ENCODE results near the gene CLIC3.
"Not testable (repeated sequence)": the region's sequence is repeated elsewhere in the genome, so short reads cannot be mapped to it uniquely, and the experiment has no call there.

Gene CLIC3

DNA sequence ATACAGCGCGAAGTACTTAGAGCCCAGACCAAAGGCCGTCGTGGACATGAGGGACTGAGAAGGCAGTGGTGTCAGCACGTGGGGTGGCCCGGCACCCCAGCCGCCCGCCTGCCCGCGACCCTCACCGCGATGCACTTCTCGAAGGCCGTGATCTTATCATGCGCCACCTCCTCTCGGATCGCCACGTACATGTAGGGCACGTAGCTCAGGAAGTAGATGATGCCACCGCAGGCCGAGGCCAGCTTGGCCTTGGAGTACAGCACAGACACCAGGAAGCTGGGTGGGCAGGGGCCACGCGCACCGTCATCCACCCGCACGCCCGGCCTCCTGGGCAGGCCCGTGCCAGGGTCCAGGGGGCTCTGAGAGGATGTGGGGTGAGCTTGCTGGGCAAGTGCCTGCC lies 20.7 kb upstream of the CLIC3 start:
- no peak for DNase-seq (ENCODE audit: low read depth in 2 of 2)

DNA sequence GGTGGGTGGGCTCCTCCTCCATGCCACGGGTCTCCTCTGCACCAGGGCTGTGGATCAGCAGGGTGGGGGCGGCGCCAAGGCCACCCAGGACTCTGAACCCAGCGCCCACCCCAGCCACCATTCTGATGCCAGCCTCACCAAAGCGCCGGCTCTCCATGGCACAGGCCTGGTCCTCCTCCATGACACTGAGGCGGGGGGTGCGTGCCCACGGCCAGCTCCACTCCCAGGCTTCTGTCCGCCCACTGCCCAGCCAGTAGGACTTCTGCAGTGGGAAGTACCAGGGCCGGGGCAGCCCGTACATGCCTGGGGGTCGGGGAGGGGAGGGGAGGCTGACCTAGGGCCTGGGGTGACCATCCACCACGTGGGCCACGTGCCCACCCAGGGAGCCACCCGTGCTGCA lies 20.1 kb upstream of the CLIC3 start:
- no peak for DNase-seq (ENCODE audit: low read depth in 2 of 2)

DNA sequence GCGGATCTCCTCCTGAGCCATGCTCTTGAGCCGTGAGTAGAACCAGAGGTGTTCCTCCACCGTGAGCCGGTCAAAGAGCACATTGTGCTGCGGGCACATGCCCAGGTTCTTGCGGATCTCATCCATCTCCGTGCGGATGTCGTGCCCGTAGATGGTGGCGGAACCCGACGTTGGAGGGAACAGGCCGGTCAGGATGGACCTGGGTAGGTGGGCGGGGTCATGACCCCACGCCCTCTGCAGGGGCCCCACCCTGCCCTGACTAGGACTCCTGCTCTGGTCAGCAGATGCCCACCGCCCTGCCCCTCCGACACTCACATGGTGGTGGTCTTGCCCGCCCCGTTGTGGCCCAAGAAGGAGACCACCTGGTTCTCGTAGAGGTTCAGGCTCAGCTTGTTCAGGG lies 19.6 kb upstream of the CLIC3 start:
- no peak for DNase-seq (ENCODE audit: low read depth in 2 of 2)

DNA sequence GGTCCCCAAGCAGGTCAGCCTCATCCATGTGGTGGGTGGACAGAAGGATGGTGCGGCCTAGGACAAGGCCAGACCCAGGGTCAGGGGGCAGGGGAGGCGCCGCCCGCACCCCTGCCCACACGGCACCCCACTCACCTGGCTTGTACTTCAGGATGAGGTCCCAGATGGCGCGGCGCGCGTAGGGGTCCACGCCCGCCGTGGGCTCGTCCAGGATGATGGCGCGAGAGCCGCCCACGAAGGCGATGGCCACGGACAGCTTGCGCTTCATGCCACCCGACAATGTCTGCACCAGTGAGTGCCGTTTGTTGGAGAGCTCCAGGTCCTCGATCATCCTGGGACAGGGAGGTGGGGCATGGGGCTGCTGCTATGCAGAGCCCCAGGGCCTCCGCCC lies 19.2 kb upstream of the CLIC3 start:
- DNase-seq (ENCODE audit: low read depth in 2 of 2), result no peak

DNA sequence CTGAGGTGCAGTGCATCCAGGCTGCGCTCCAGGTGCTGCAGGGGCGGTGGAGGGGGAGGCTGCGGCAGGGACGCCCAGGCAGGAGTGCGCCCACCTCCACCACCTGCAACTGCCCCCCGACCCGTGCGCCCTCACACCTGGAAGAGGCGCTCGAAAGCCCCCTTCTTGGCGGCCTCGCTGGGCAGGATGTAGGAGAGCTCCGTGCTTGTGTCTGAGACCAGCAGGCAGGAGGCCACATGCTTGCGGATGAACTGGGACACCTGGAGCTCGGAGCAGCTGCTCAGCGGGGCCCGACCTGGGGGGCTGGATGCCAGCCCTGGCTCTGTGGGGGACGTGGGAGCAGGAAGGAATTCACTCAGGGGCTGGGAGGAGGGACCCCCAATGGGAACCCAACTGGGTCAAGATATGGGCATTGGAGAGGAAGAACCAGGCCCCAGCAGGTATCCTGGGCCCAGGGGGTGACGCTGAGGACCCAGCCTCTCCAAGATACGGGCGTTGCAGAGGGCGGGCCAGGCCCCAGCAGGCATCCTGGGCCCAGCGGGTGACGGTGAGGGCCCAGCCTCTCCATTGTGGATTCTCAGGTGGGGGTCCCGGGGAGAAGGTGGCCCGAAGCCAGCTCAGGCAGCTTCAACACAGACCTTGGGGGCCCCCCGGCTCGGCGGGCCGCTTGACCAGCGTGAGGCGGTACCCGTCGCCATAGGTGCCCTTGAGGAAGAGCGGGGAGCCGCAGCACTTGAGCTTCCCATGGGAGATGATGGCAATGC lies 18.6 kb upstream of the CLIC3 start:
- DNase-seq (ENCODE audit: low read depth in 2 of 2), result no peak

DNA sequence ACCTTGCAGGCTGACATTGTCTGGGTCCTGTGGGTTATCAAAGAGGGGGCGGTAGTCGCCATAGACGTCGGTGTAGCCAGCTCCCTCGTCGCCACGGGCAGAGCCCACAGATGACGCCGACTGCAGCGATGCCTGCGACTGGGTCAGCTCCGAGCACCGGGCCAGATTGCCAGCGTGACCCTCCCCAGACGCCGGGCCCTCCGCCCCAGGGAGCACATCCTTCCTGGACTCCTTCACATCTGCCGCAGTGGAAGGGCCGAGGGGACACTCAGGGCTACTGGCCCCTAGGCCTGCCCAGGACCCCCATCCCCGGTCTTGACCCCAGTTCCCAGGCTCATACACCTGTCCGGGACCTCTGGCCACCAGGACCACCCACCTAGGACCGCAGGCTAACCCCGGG lies 17.8 kb upstream of the CLIC3 start:
- no peak for DNase-seq (ENCODE audit: low read depth in 2 of 2)

DNA sequence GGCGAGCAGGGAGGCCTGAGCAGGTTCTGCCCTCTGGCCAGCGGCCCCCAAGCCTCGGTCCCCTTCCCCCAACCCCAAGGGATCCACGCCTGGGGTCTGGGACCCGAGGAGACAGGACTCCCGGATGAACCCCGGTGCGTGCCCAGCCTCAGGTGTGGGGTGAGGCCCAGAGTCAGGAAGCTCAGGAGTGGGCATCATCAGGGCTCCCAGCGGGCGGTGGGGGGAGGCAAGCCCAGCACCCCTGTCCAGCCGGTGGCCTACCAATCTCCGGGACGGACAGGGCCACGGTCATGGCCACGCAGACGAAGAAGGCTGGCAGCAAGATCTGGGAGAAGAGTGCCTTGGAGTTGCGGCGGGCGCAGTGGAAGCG lies 17.2 kb upstream of the CLIC3 start:
- DNase-seq (ENCODE audit: low read depth in 2 of 2), result no peak

DNA sequence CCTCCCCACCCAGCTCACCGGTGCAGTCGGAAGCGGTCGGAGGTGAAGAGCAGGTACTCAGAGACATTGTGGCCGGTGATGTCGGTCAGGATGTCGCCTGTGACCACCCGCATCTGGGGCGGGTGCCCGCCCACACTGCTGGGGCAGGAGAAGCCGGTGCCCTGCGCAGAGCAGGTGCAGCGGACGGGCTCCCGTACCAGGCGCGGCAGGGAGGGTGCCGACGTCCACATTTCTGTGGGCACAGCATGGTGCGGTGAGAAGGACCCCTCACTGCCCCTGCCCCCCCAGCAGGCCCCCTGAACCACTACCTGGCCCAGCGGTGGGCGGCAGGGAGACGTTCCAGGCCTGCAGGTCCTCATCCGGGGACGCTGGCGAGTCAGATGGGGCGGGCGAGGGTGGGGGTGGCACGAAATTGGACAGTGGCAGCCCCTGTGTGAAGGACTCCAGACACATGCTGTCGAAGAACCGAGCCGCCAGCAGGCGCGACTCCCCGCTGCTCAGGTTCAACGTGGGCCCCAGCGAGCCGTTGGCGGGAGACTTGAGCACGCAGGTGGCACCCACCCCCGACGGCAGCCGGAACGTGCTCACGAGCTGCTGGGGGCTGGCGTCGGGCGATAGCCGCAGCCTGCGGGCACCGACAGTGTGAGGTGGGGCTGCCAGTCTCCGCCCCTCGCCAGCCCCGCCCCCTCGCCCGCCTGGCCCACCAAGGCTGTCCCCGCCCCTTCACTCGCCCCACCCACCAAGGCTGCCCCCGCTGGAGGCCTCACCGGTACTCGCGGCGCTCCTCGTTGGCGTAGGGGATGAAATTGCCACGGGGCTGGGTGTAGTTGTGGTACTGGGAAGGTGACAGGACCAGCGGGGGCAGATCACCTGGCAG lies 16.6 kb upstream of the CLIC3 start:
- DNase-seq (ENCODE audit: low read depth in 2 of 2), result no peak

DNA sequence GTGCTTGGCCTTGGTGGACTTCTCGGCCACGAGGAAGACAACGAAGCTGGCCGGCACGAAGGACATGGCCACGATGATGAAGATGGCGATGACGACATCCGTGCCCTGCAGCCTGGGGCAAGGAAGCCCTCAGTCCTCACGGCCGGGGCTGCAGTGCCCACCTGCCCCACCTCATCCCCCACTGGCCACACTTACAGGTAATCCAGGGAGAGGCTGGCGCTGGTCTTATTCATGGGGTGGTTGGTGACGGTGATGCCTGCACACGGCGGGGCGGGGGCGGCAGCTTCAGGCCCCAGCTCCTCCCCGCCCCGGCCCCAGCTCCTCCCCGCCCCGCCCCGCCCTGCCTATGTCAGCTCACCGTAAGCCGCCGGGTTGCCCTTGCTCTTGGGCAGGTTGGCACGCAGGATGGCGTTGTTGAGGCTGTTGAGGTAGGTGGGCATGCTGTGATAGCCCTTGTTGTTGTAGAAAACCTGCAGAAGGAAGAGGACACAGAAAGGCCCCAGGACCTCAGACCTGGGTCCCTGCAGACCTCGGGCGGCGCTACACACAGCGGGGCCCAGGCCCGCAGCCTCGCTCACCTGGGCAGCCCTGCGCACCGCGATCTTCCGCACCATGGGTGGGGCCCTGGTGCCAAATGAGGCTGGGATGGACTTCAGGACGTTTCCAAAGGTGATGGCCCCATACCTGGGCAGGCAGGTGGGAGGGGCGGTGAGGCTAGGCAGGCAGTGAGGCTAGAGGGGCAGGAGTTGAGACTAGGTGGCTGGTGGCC lies 15.7 kb upstream of the CLIC3 start:
- DNase-seq (ENCODE audit: low read depth in 2 of 2), result no peak

DNA sequence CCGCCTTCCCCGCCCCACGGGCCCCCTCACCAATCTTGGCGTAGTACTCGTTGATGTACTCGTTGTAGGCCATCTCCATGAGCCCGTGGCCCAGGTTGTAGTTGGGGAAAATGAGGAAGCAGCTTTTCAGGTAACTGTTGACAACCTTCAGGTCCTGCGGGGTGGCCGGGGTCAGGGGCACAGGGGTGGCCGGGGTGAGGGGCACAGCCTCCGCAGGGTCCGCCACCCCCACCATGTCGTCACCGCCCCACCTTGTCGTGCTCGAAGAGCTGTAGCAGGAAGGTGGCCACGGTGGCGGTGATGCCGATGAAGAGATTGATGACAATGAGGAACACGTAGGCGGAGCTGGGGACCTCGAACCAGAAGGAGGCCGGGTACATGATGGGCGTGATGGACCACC lies 14.8 kb upstream of the CLIC3 start:
- DNase-seq (ENCODE audit: low read depth in 2 of 2), result no peak

DNA sequence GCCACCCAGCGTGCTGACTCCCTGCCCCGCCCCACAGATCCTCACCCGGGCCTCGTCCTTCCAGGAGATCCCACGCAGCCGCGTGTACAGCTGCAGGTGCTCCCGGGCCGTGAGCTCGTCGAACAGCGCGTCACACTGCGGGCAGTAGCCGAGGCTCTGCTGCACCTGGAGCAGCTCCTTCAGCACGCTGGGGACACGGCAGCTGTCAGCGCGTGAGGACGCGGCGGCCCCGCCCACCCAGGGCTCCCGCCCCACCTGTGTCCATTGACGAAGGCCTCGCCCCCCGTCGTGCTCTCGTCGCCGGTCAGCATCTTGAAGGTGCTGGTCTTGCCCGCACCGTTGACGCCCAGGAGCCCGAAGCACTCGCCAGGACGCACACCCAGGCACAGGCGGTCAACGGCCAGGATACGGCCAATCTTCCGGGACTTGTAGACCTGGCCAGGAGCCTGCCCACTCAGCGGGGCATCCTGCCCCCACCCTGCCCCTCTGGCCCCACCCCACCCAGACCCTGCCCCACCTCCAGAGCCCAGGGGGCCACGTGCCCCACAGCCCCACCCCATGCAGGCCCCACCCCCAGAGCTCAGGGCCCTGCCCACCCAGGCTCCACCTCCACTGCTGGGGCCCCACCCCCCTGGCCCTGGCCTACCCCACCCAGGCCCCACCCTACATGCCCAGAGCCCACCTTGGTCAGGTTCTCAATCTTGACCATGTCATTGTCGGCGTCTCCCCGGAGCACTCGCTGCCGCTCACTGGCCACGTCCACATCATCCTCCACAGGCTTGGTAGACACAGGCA lies 13.8 kb upstream of the CLIC3 start:
- DNase-seq (ENCODE audit: low read depth in 2 of 2), result no peak

DNA sequence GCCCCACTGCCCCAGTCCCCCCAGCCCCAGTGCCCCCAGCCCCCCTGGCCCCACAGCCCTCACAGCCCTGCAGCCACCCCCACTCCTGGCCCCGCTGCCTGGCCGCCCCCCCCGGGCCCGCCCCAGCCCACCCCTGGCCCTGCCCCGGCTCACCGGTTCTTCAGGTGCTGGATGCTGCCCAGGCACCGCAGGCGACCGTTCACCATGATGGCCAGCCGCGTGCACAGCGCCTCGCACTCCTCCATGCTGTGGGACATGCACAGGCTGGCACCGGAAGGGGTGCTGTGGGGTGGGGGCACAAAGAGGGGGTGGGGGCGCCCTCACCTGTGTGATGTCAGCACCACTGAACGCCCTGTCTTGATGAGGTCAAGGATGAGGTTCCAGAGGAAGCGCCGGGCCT lies 12.8 kb upstream of the CLIC3 start:
- no peak for DNase-seq (ENCODE audit: low read depth in 2 of 2)

DNA sequence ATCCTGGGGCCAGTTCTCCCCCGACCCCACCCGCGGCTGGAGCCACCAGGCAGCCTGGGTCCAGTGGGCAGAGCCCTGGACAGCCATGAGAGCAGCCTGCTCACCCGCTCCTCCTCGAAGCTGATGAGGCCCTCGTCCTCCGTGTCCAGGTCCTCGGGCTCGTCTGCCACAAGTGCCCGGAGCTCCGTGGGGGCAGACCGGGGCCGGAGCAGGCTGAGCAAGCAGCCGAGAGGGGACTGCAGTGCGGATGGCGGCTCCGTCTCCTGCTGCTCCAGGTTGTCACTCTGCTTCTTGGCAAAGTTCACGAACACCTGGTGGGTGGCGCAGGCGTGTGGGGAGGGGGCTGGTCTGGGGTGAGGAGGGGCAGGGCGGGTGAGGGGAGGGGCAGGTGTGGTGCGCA lies 11.9 kb upstream of the CLIC3 start:
- no peak for DNase-seq (ENCODE audit: low read depth in 2 of 2)

DNA sequence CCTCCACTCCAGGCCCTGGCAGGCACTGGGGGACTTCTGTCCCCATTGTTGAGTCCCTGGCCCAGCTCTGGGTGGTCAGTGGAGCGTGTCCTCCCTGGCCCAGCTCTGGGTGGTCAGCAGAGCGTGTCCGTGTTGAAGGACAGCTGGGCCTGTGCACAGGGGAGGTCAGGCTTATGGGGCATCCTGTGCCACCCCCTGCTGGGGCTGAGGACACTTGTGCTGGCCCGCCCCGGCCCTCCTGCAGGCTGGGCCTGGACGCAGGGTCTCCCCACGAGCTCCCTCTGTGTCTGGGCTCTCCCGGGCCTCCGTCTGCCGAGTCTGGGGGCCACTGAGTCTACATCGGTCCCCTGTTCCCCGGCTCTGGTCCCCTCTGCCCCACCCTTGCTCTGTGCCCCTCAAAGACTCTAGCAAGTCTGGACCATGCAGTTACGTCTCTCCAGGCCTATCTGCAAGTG lies 11.5 kb upstream of the CLIC3 start:
- DNase-seq (ENCODE audit: low read depth in 2 of 2), result no peak

DNA sequence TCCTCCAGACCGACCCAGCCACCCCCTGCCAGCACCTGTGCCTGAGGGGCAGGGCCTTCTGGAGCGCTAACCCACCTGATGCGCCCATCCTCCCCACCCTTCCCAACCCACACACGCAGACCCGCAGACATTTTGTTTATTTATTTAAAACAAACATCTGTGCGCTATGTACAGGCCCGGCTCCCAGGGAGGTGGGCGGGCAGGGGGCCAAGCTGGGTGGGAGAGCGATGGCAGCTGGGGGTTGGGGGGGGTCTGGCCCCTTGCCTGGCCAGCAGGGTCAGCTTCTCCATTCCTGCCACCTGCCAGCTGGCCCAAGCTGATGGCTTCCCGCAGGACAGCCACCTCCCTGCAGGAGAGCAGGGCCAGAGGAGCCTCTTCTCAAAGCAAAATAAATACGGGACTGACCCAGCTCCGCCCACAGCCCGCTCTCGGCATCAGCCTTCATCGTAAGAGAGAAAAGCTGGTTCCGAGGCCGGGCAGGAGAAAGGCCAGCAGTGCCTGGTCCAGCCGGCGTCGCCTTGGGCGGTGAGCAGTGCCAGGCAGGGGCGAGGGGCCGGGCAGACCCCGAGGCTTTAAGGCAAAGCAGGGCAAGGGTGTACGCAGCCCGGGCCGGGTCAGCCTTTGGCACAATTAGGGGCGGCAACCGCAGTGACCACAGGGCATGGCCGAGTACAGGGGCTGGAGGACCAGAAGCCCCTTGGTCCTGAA lies 10.9 kb upstream of the CLIC3 start:
- no peak for DNase-seq (ENCODE audit: low read depth in 2 of 2)

DNA sequence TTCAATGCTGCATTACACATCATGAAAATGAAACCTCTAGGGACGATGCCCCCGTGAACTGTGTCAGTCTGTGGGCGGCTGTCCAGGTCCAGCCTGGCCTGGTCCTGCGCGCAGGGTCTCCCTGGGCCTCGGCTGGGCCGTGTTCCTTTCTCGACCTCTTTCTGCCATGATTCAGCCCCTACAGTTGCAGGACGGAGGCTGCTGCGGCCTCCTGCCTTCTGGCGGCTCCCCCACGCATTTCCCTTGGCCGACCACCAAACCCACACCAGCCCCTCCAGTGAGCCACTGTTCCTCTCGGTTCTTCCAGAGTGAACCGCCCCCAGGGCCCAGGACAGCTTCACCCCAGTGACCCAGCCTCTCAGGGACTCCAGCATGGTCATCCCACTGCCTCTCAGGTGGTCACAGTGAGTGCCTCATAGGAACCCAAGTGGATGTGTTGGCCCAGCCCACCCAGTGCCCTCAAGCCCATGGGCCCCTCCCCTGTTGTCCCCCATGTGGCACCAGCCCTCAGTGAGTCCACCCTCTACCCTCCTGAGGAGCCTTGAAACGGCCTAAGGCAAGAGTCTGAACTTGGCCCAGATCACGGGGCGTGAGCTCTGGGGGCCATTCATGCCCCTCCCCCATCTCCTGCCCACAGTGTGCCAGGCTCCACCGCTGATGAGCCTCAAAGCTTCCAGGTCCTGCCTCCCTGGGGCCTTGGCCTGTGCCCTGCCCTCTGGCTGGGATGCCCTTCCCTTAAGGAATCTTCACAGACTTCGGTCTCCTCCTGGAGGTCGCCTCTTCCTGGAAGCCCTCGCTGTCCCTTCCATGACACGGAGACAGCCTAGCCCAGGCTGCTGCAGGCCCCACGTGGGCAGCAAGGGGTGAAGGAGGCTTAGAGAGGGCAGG lies 10.0 kb upstream of the CLIC3 start:
- no peak for DNase-seq (ENCODE audit: low read depth in 2 of 2)

DNA sequence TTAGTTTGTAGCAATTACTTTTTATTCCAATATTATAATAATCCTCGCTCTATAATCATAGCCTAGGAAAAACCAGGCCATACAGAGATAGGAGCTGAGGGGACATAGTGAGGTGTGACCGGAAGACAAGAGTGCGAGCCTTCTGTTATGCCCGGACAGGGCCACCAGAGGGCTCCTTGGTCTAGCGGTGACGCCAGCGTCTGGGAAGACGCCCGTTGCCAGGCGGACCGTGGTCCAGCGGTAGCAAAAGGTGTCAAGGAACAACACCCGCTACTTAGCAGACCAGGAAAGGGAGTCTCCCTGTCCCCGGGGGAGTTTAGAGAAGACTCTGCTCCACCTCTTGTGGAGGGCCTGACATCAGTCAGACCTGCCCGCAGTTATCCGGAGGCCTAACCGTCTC lies 7.9 kb upstream of the CLIC3 start:
- not testable (repeated sequence) for DNase-seq (ENCODE audit: low read depth in 2 of 2)

DNA sequence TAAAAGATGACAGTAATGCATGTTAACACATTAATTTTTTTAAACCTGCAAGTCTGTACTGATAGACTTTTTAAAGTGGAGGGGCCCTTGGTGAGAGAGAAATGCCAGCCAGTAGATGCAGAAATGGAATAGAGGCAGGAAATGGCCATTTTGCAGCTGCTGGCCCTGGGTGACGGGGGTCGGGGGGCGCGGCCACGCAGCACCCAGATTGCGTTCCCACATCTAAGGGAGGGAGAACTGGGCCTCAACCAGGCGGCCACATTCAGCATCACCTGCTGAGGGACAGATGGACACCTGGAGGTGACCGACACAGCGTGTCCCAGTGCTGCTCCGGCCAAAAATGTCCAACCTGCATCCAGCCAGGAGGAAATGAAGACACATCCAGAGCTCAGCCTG lies 6.3 kb upstream of the CLIC3 start:
- DNase-seq (ENCODE audit: low read depth in 2 of 2), result no peak

DNA sequence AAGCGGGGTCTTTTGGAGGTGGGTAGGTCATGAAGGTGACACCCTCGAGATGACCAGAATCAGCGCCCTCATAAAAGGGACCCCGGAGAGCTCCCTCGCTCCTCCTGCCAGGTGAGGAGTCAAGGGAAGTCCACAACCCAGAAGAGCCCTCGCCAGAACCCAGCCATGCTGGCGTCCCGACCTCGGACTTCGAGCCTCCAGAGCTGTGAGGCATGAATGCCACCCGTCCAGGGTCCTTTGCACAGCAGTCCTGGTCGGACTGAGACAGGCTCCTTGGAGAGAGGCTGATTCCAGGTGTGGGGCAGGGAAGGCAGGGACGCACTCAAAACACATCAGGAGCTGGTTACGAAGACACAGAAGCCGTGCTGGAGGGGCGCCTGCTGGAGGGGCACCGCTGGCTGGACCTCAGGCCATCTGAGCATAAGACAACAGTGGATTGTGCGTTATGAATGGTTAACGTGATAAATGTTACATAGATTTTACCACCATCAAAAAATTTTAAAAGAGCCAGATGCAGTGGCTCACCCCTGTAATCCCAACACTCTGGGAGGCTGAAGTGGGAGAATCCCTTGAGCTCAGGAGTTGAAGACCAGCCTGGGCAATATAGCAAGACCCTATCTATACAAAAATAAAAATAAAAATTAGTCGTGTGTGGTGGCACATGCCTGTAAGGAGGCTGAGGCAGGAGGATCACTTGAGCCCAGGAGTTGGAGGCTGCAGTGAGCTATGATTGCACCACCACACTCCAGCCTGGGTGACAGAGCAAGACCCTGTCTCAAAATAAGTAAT lies 5.7 kb upstream of the CLIC3 start:
- no peak for DNase-seq (ENCODE audit: low read depth in 2 of 2)

Data from fibroblast of skin of left quadriceps (primary cell).